ENCODE data around the gene EHD1.
"Not testable (repeated sequence)": the region's sequence is repeated elsewhere in the genome, so short reads cannot be mapped to it uniquely, and the experiment has no call there.

EHD1 gene

DNA sequence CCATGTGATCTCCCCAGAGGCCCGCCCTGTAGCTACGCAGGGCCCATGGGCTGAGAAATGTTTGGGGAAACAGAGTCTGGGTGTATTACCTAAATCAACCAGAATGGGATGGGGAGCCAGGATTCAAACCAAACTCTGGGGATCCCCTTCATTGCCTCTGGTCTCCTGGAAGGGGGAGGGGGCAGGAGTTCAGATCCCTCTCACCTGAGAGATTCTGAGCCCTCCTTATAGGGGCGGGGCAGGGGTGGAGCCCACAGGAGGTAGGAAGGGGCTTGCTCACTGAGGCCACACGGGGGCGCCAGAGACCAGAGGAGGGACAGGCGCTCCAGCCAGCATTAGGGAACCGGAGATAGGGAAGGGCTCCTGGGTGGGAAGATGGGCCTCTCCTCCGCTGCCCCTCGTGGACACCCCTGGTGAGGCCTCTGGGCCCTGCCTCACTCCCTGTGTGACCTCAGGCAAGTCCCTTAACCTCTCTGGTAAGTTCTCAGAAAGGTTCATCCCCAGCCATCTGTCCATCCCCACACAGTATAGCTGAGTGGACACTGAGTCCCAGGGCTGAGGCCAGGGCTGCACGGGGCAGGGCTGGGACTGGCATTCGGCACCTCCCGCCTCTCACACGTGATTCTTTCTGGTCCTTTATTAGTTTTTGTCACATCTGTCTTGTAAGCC is 31.3 kb downstream of the EHD1 start:
- H3K36me3 ChIP-seq (ENCODE audit: low read depth), result no peaks in the 10 kb centered on the region
- peaks cover 9% of the 10 kb centered on the region for H3K4me1 ChIP-seq (ENCODE audit: insufficient read depth, poor library complexity, severe bottlenecking)
- H3K9me3 ChIP-seq (ENCODE audit: severe bottlenecking), result no peaks in the 10 kb centered on the region
- peak overlapping the region; percentile 99 for H3K27ac ChIP-seq (ENCODE audit: poor library complexity, severe bottlenecking)
- no peaks in the 10 kb centered on the region for H3K27me3 ChIP-seq (ENCODE audit: insufficient read depth, poor library complexity, severe bottlenecking)
- DNase-seq (ENCODE audit: low spot score), result peak; percentile 92
- ATAC-seq (ENCODE audit: low read depth), result peak; percentile 64
- TF ChIP-seq, protein P1, sequence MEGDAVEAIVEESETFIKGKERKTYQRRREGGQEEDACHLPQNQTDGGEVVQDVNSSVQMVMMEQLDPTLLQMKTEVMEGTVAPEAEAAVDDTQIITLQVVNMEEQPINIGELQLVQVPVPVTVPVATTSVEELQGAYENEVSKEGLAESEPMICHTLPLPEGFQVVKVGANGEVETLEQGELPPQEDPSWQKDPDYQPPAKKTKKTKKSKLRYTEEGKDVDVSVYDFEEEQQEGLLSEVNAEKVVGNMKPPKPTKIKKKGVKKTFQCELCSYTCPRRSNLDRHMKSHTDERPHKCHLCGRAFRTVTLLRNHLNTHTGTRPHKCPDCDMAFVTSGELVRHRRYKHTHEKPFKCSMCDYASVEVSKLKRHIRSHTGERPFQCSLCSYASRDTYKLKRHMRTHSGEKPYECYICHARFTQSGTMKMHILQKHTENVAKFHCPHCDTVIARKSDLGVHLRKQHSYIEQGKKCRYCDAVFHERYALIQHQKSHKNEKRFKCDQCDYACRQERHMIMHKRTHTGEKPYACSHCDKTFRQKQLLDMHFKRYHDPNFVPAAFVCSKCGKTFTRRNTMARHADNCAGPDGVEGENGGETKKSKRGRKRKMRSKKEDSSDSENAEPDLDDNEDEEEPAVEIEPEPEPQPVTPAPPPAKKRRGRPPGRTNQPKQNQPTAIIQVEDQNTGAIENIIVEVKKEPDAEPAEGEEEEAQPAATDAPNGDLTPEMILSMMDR (IDR thresholded peaks at IDR 0.05; ENCODE audit: poor library complexity, severe bottlenecking), result peak; percentile 98
- no peak overlapping the region for H3K4me3 ChIP-seq (ENCODE audit: severe bottlenecking)

DNA sequence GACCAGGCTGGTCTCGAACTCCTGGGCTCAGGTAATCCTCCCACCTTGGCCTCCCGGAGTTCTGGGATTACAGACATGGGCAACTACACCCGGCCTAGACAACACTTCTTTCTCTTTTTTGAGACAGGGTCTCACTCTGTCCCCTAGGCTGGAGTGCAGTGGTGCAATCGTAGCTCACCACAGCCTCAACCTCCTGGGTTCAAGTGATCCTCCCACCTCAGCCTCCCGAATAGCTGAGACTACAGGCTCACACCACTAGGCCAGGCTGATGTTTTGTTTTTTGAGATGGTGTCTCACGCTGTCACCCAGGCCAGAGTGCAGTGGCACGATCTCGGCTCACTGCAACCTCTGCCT is 32.7 kb downstream of the EHD1 start:
- not testable (repeated sequence) for ATAC-seq (ENCODE audit: low read depth); DNase-seq (ENCODE audit: low spot score); H3K9me3 ChIP-seq (ENCODE audit: severe bottlenecking); H3K36me3 ChIP-seq (ENCODE audit: low read depth); H3K4me3 ChIP-seq (ENCODE audit: severe bottlenecking); H3K27me3 ChIP-seq (ENCODE audit: insufficient read depth, poor library complexity, severe bottlenecking)
- peaks cover 14% of the 10 kb centered on the region for H3K4me1 ChIP-seq (ENCODE audit: insufficient read depth, poor library complexity, severe bottlenecking)
- peak overlapping the region; percentile 99 for H3K27ac ChIP-seq (ENCODE audit: poor library complexity, severe bottlenecking)

DNA sequence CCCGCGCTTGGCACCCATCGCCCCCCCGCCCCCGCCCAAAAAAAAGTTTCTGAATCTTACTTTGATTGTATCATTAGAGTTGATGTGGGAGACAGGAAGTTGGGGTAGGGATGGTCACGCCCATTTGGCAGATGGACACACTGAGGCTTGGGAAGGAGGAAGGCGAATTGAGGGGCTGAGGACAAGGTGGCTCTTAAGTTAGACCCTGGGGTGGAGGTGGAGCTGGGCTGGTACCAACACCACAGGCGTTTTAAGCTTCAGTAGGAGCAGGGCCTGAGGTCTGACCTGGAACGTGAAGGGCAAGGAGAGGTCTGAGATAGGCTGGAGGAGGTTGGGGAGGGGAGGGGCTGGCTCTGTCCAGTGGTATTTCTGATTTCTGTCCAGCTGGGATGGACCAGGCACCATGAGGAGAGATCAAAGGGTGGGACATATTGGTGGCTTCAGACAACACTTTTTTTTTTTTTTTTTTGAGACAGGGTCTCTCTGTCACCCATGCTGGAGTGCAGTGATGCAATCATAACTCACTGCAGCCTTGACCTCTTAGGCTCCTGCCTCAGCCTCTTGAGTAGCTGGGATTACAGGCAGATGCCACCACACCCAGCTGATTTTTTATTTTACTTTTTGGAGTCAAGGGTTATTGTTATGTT is 33.2 kb downstream of the EHD1 start:
- Histone ChIP-seq H3K27ac (ENCODE audit: poor library complexity, severe bottlenecking) (peak overlapping the region; percentile 99), H3K36me3 (ENCODE audit: low read depth) (peaks cover 14% of the 10 kb centered on the region), H3K4me3 (ENCODE audit: severe bottlenecking) (peak overlapping the region; percentile 47), H3K4me1 (ENCODE audit: insufficient read depth, poor library complexity, severe bottlenecking) (peaks cover 13% of the 10 kb centered on the region), H3K27me3 (ENCODE audit: insufficient read depth, poor library complexity, severe bottlenecking) (no peaks in the 10 kb centered on the region), H3K9me3 (ENCODE audit: severe bottlenecking) (no peaks in the 10 kb centered on the region)
- no peak for DNase-seq (ENCODE audit: low spot score)
- no peak for ATAC-seq (ENCODE audit: low read depth)
- TF ChIP-seq, protein P1 (IDR thresholded peaks at IDR 0.05; ENCODE audit: poor library complexity, severe bottlenecking), result no peak

DNA sequence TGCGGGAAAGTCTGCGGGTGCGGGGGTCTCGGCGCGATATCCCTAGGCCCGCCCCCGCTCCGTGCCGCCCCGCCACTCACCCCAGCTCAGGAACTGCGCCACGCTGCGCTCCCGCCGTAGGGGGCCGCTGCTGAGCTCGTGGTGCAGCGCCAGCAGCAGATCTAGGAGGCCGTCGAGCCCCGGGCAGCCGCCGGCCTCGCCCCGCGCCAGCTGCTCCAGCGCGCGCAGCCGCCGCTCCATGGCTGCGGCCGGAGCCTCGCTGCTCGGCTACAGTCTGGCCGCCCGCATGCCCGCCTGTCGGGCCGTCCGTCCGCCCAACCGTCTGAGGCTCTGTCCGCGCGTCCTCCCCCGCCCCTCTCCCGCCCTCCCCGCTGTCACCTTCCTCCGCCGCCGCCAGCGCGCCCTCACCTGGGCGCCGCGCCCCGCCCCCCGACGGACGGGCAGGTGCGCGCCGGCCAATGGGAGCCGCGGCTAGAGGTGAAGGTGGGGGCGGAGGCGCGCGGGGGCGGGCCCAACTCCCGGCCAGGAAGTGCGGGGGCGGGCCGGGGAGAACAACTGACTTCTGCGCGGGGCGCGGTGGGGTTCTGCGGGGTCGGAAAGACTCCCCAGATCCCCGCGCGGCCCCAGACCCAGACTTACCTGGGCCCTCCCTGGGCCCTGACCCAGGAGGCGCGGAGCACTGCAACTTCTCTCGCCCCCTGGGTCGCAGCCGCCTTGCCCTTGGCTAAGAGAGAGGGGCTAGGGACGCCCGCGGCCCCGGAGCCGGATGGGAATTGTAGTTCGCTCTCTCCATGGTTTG is 33.9 kb downstream of the EHD1 start, which contains the start of gene CDC42BPG:
CDC42BPG (minus strand) TSS at position 324 of the 799 bp plus-strand sequence; CDS start at position 240, 84 bp downstream.
- Histone ChIP-seq H3K36me3 (ENCODE audit: low read depth) (peaks cover 19% of the 10 kb centered on the region), H3K27ac (ENCODE audit: poor library complexity, severe bottlenecking) (peak within 1 kb of the TSS; percentile 99), H3K9me3 (ENCODE audit: severe bottlenecking) (no peaks in the 10 kb centered on the region), H3K4me1 (ENCODE audit: insufficient read depth, poor library complexity, severe bottlenecking) (peaks cover 12% of the 10 kb centered on the region), H3K4me3 (ENCODE audit: severe bottlenecking) (peak within 1 kb of the TSS; percentile 47), H3K27me3 (ENCODE audit: insufficient read depth, poor library complexity, severe bottlenecking) (no peaks in the 10 kb centered on the region)
- TF ChIP-seq, protein P1 (IDR thresholded peaks at IDR 0.05; ENCODE audit: poor library complexity, severe bottlenecking), result peak; percentile 80
- peak; percentile 92 for DNase-seq (ENCODE audit: low spot score)
- ATAC-seq (ENCODE audit: low read depth), result peak; percentile 35

DNA sequence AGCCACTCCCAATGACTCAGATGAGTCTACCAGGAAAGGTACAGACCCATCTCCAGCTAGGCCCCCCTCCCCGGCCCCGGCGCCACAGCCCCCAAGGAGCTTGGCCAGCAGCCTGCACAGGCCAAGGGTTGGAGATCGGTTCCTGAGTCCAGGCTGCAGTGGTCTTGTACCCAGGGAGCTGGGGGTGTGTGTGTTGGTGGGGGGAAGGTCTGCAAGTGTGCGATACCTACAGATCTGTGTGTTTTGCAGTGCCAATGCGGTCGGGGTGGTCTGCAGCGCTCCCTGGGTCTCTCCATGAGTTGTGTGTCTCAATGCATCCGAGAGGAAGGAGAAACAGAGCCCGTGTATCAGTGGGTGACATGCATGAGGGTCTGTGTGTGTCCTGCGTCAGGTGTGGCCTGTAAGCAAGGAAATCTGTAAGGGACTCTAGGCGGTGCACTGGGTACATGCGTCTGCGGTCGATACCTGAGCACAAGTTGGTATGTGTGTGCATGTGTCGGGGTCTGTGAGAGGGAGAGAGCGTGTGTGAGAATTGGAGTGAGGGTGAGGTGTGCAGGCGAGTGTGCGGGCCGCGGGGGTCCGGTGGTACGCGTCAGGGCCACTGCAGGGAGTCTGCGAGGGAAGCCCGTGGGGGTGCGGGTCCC is 34.6 kb downstream of the EHD1 start:
- Histone ChIP-seq H3K27ac (ENCODE audit: poor library complexity, severe bottlenecking) (peak overlapping the region; percentile 99), H3K4me1 (ENCODE audit: insufficient read depth, poor library complexity, severe bottlenecking) (peaks cover 12% of the 10 kb centered on the region), H3K9me3 (ENCODE audit: severe bottlenecking) (no peaks in the 10 kb centered on the region), H3K36me3 (ENCODE audit: low read depth) (peaks cover 27% of the 10 kb centered on the region), H3K4me3 (ENCODE audit: severe bottlenecking) (peak overlapping the region; percentile 47), H3K27me3 (ENCODE audit: insufficient read depth, poor library complexity, severe bottlenecking) (no peaks in the 10 kb centered on the region)
- peak; percentile 3; the same call in 1 of the 3 replicates for ATAC-seq (ENCODE audit: low read depth)
- DNase-seq (ENCODE audit: low spot score), result no peak
- TF ChIP-seq, protein P1 (IDR thresholded peaks at IDR 0.05; ENCODE audit: poor library complexity, severe bottlenecking), result no peak
